HG03558 (cell line): ENCODE data around the gene TFCP2L1.

Experiments used
- ATAC-seq: cut with Tn5 transposase; IDR thresholded peaks from one replicate; pipeline ENCODE4 v1.9.1; 2021; ENCODE audit warnings: moderate number of reproducible peaks; ENCODE audit not compliant: unreplicated experiment; ENCODE audit errors: extremely low read depth

The TFCP2L1 gene

GRCh38 chr2:121201796-121202195 lies 83.2 kb downstream of the TFCP2L1 start:
- ATAC-seq: no peak

DNA sequence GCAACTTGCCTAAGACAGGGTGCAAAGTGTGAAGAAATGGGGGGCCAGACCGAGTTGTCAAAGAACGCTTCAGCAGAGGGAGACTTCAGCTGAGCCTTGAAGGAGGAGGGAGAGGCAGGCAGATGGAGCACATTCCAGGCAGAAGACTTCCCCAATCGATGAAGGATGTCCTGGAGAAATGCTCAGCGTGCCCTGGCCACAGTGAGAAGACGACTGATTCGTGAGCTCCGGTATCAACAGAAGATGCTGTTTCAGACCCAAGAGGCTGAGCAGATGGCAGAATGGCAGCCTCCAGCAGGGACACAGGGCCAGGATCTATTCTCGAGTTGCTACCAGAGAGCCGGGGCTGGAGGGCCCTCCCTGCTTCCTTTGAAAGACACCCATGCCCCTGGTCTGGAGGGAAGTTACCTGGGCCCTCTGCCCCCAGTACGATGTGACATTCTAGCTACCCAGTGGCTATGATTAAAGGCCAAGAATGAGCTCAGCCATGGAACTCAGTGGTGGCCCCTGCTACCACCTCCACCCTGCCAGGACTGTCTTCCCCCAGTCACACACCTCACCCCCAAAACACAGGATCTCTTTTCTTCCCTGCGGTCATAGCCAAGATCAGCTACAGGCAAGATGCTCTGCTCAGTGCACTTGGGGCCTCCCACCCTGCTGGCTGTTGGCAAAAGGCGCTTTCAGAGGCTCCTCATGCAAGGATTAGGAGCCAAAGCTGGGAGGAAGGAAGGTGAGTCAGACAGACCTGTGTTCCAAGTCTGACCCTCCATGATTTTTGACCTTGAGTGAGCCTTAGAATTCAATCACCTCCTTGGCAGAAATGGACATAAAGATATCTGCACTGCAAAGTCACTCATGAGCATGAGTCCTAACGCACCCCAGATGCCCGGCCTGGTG lies 84.3 kb downstream of the TFCP2L1 start:
- no peak for ATAC-seq

- no peak for ATAC-seq
These were observed 85.0 kb downstream of the TFCP2L1 start for GRCh38 chr2:121200011-121200347.

GRCh38 chr2:121199281-121200010 lies 85.6 kb downstream of the TFCP2L1 start:
- no peak for ATAC-seq

DNA sequence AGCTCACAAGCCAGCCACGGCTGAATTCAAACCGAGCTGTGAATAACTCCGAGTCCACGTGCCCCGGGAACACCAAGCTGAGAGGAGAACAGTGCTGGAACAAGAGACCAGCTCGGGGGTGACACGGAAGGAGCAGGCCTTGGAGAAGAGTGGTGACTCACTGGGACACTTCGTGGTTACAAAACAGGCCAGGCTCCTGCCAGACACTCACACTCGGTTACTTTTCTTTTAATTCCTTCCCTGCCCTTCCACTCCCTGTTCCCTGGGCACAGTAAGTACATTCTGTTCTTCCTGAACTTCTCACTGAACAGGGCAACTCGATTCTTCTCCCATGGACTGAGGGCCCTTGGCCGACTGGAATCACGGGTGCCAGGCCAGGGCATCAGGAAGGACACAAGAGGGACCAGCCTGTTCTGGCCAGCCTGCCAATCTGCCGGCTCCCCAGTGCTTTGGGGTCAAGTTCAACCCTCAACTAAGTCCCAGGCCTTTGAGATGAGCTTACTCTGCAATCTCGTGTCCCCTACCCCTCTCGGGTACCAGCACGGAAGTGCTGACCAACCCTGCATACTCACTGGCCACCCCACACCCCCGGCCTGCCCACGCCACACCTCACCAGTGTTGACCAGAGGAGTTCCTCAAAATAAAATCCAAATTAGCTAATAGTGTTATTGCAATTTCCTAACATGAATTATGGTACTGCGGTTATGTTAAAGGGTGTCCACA lies 87.5 kb downstream of the TFCP2L1 start:
- ATAC-seq: no peak

- no peak for ATAC-seq
These were observed 88.2 kb downstream of the TFCP2L1 start for GRCh38 chr2:121196849-121197155.

GRCh38 chr2:121196132-121196848 lies 88.7 kb downstream of the TFCP2L1 start:
- no peak for ATAC-seq

- ATAC-seq: no peak
These were observed 90.0 kb downstream of the TFCP2L1 start for GRCh38 chr2:121195036-121195435.

GRCh38 chr2:121194626-121195025 lies 90.4 kb downstream of the TFCP2L1 start:
- ATAC-seq: no peak

DNA sequence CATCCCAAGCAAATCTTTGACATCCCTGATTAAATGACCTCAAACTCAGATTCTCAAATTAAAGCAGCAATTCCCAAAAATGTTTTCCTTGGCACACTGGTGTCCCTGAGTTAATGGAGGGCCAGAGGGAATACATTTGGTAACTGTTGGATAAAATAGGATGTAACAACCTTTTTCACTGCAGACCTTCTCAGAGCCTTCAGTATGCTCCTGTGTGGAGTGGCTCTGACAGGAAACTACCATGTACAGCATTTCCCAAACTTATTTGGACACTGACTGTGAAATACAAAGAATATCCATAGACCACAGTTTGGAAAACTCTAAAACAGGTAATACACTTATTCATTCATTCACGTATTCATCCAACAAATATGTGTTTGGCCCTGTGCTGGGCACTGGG lies 91.8 kb downstream of the TFCP2L1 start:
- ATAC-seq: no peak

DNA sequence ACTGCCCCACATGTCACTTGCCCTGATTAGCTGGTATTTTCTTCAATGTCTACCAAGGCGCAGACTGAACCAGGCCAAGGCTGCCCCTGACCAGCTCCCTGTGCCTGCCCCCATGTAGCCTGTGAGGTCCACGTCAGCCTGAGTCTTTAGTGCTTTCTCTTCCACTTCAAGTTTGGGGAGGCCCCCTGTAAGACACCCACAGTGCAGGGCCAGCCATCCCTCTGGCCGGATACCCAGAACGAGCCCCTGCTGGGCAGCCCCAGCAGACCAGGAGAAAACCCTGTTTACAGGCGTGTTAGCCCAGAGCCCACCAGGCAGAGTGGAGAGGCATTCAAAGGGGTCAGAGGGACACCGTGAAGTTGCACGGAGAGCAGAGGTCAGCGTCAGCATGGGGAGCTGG lies 92.4 kb downstream of the TFCP2L1 start:
- no peak for ATAC-seq

- no peak for ATAC-seq
These were observed 93.5 kb downstream of the TFCP2L1 start for GRCh38 chr2:121191191-121192170.

DNA sequence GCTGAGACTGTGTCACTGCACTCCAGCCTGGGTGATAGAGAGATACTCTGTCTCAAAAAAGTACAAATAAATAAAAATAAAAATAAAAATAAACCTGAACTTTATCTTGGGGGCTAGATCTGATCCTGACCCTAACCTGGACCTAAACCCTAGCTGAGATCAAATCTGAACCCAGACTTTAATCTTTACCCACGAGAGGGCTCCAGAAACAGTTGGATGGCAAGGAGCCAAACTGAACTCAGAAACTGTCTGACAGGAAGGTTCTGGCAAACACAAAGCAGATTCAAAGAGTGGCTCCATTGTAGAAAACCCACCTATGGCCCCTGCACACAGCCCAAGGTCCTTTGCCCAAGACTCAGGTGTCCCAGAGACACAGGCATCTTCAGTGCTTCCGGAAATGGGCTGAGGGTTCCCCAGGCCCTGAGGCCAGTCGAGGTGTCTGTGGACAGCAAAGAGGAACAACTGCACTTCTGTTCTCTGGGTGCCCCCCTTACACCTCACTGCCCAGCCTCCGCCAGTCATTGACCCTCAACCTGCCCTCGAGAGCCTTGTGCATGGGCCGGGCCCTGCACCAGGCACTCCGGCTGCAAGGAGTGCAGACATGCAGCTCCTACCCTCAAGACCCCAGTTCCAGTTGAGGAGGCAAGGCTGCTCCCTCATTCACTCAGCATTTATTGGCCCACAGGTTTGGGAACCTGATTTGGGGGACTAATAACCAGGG lies 95.2 kb downstream of the TFCP2L1 start:
- ATAC-seq: no peak

GRCh38 chr2:121189011-121189410 lies 96.0 kb downstream of the TFCP2L1 start:
- no peak for ATAC-seq

GRCh38 chr2:121187982-121188411 lies 97.0 kb downstream of the TFCP2L1 start:
- ATAC-seq: no peak

DNA sequence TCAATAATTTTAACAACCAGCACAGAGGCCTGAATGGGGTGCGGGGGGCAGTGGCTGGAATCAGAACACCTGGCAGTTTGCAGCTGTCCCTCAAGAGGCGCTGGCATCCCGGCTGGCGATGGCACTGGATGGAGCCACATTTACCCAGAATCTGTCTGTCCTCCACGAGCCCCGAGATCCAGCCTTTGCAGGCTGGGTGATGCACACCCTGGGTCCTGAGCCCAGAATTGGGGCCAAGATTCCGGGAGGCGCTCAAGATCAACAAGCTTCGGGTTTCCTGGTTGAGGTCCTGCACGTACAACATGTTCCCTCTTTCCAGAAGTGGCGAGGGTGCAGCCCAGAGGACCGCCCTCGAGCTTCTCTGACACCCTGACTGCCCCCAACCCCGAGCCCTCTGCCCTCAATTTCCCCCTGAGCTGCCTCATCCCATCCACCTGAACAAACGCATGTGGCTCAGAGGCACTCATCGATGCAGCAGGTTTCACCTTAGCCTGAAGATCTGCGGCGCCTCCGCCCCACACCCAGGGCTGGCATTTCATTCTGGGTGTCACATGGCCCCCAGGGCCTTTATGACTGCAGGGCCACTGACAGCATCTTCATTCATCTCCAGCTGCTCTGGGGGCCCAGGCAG lies 97.5 kb downstream of the TFCP2L1 start:
- ATAC-seq: no peak

GRCh38 chr2:121186261-121186660 lies 98.7 kb downstream of the TFCP2L1 start:
- no peak for ATAC-seq

- no peak for ATAC-seq
These were observed 99.4 kb downstream of the TFCP2L1 start for GRCh38 chr2:121185571-121186074.
